Measurements from ENCODE around the gene MBD1. TPM values are rescaled to one million over a fixed set of nuclear protein-coding genes. Genes with fewer than 3 reads are reported as not detected.

MBD1 gene
- total RNA-seq, 6 donors from 2014 or later, result 57.6 to 150 (median 72.9) TPM

GRCh38 chr18:50306944-50307343, 25.6 kb upstream of the MBD1 start:
- TF ChIP-seq EP300 (IDR thresholded peaks at IDR 0.05) (no peak), POLR2A (IDR thresholded peaks at IDR 0.05) (no peak), CTCF (IDR thresholded peaks at IDR 0.05) (no peak), POLR2AphosphoS5 (IDR thresholded peaks at IDR 0.05) (no peak)
- Histone ChIP-seq H3K4me3 (peak overlapping the region in 1 of 4 donors; percentile 51), H3K9me3 (peaks cover 0 to 5% (median 0%) of the 10 kb centered on the region in 4 donors), H3K27ac (no peak overlapping the region), H3K4me1 (peaks cover 0 to 20% (median 10%) of the 10 kb centered on the region in 4 donors), H3K27me3 (no peaks in the 10 kb centered on the region), H3K36me3 (no peaks in the 10 kb centered on the region)
- ATAC-seq (ENCODE audit: low FRiP score in 2 of 2), result peak in 1 of 2 donors; percentile 44
- WGBS, 2 donors, result 58 to 75% methylated on average over 5 to 8 of the region's 8 CpGs
- no peak for DNase-seq

DNA sequence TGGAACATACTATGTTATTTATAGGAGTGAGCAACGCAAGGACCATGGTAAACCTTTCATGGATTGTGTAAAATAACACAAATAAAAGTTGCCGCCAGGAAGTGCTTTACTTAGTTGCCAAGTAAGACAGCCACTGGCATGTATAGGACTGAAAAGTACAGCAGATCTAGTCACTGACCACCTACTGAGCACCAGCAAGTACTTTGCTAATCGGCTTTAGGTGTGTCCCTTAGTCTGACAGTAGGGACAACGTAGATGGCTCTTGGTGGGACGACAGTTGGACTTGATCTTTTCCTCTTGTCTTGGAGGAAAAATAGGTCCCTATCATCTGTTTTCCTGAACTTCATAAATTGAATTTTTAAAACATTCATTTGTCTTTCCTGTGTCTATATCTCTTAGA, 19.8 kb upstream of the MBD1 start:
- no peak for ATAC-seq (ENCODE audit: low FRiP score in 2 of 2)
- Histone ChIP-seq H3K27ac (no peak overlapping the region), H3K4me3 (no peak overlapping the region), H3K4me1 (peaks cover 5 to 15% (median 8%) of the 10 kb centered on the region in 4 donors), H3K36me3 (no peaks in the 10 kb centered on the region), H3K9me3 (peaks cover 0 to 5% (median 0%) of the 10 kb centered on the region in 4 donors), H3K27me3 (peaks cover 0 to 11% (median 4%) of the 10 kb centered on the region in 4 donors)
- no peak for DNase-seq
- WGBS, 2 donors, result 65 to 72% methylated on average over 5 of the region's 5 CpGs
- TF ChIP-seq POLR2A (IDR thresholded peaks at IDR 0.05) (no peak), POLR2AphosphoS5 (IDR thresholded peaks at IDR 0.05) (no peak), CTCF (IDR thresholded peaks at IDR 0.05) (no peak), EP300 (IDR thresholded peaks at IDR 0.05) (no peak)

DNA sequence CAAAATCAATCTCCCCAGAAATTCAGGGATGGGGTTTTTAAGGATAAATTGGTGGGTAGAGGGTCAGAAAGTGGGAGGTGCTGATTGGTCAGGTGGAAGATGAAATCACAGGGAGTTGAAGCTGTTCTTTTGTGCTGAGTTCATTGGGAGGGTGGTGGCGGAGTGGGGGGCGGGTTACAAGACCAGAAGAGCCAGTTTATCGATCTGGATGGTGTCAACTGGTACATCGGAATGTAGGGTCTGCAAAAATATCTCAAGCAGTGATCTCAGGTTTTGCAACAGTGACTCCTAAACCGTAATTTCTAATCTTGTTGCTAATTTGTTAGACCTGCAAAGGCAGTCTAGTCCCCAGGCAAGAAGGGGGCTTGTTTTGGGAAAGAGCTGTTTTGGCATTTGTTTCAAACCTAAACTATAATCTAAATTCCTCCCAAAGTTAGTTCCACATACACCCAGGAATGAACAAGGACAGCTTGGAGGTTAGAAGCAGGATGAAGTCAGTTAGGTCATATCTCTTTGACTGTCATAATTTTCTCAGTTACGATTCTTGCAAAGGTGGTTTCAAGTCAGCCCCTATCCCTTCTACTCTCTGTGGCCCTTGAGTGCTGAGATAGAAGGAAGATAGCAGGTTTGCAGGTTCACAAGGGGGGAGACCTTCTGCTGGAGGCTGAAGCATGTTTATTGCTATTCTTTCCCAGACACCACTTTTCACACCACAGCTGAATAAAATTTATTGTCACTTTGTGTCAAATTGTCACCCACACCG, 18.5 kb upstream of the MBD1 start:
- Histone ChIP-seq H3K9me3 (peaks cover 0 to under 1% (median 0%) of the 10 kb centered on the region in 4 donors), H3K4me3 (no peak overlapping the region), H3K36me3 (no peaks in the 10 kb centered on the region), H3K27ac (no peak overlapping the region), H3K4me1 (peaks cover 5 to 15% (median 8%) of the 10 kb centered on the region in 4 donors), H3K27me3 (peaks cover 0 to 11% (median 4%) of the 10 kb centered on the region in 4 donors)
- ATAC-seq (ENCODE audit: low FRiP score in 2 of 2), result no peak
- no peak for DNase-seq
- TF ChIP-seq POLR2A (IDR thresholded peaks at IDR 0.05) (no peak), CTCF (IDR thresholded peaks at IDR 0.05) (no peak), EP300 (IDR thresholded peaks at IDR 0.05) (no peak)
- 71 to 78% methylated on average over 7 of the region's 7 CpGs for WGBS, 2 donors

- peaks cover 5 to 15% (median 8%) of the 10 kb centered on the region in 4 donors for H3K4me1 ChIP-seq
These were observed 17.3 kb upstream of the MBD1 start for GRCh38 chr18:50298443-50299284.

More at GRCh38 chr18:50298443-50299284, 17.3 kb upstream of the MBD1 start:
- WGBS, 2 donors, result 26 to 41% methylated on average over 8 to 49 of the region's 49 CpGs
- no peaks in the 10 kb centered on the region for H3K9me3 ChIP-seq
- peak in 1 of 2 donors; percentile 85 for DNase-seq
- ATAC-seq (ENCODE audit: low FRiP score in 2 of 2), result peak in 1 of 2 donors; percentile 22
- no peak for TF ChIP-seq POLR2AphosphoS5 (IDR thresholded peaks at IDR 0.05)
- no peak for TF ChIP-seq EP300 (IDR thresholded peaks at IDR 0.05)
- TF ChIP-seq CTCF (IDR thresholded peaks at IDR 0.05), result no peak
- TF ChIP-seq POLR2A (IDR thresholded peaks at IDR 0.05), result no peak
- no peak overlapping the region for H3K27ac ChIP-seq
- peaks cover 0 to 11% (median 4%) of the 10 kb centered on the region in 4 donors for H3K27me3 ChIP-seq
- no peaks in the 10 kb centered on the region for H3K36me3 ChIP-seq
- H3K4me3 ChIP-seq, result peak overlapping the region in 3 of 4 donors; percentile 33 to 44 (median 43)
